Measurements from ENCODE around the gene SPNS1. TPM values are rescaled to one million over a fixed set of nuclear protein-coding genes. Genes with fewer than 3 reads are reported as not detected.
"Not testable (repeated sequence)": the region's sequence is repeated elsewhere in the genome, so short reads cannot be mapped to it uniquely, and the experiment has no call there.

The SPNS1 gene
- total RNA-seq, 1 donor from 2014 or later: 51.7 TPM

GRCh38 chr16:28958216-28958615 is 16.4 kb upstream of the SPNS1 start:
- no peak overlapping the region for H3K4me3 ChIP-seq (ENCODE audit: low read depth, low read length)
- TF ChIP-seq CTCF (conservative IDR thresholded peaks at IDR 0.05; ENCODE audit: low read depth, low read length): no peak

GRCh38 chr16:28958836-28959235 is 15.7 kb upstream of the SPNS1 start:
- DNase-seq (ENCODE audit: low read depth): no peak
- no peak overlapping the region for H3K4me3 ChIP-seq (ENCODE audit: low read depth, low read length)
- no peak for TF ChIP-seq CTCF (conservative IDR thresholded peaks at IDR 0.05; ENCODE audit: low read depth, low read length)

More at GRCh38 chr16:28958216-28958615, 16.4 kb upstream of the SPNS1 start:
- no peak for DNase-seq (ENCODE audit: low read depth)

- no peak overlapping the region for H3K4me3 ChIP-seq (ENCODE audit: low read depth, low read length)
- no peak for TF ChIP-seq CTCF (conservative IDR thresholded peaks at IDR 0.05; ENCODE audit: low read depth, low read length)
- DNase-seq (ENCODE audit: low read depth): no peak
Measured at GRCh38 chr16:28964072-28964471, 10.5 kb upstream of the SPNS1 start.

GRCh38 chr16:28964496-28964895 is 10.1 kb upstream of the SPNS1 start:
- no peak overlapping the region for H3K4me3 ChIP-seq (ENCODE audit: low read depth, low read length)
- TF ChIP-seq CTCF (conservative IDR thresholded peaks at IDR 0.05; ENCODE audit: low read depth, low read length): no peak
- DNase-seq (ENCODE audit: low read depth): no peak

GRCh38 chr16:28967156-28967555 is 7.4 kb upstream of the SPNS1 start:
- no peak for TF ChIP-seq CTCF (conservative IDR thresholded peaks at IDR 0.05; ENCODE audit: low read depth, low read length)
- DNase-seq (ENCODE audit: low read depth): no peak
- no peak overlapping the region for H3K4me3 ChIP-seq (ENCODE audit: low read depth, low read length)

- not testable (repeated sequence) for H3K4me3 ChIP-seq (ENCODE audit: low read depth, low read length); DNase-seq (ENCODE audit: low read depth)
Measured at GRCh38 chr16:28969696-28970095, 4.9 kb upstream of the SPNS1 start.

GRCh38 chr16:28974007-28974436 is 556 bp upstream of the SPNS1 start:
- TF ChIP-seq CTCF (conservative IDR thresholded peaks at IDR 0.05; ENCODE audit: low read depth, low read length): peak; percentile 81
- H3K4me3 ChIP-seq (ENCODE audit: low read depth, low read length): peak overlapping the region; percentile 98
- DNase-seq (ENCODE audit: low read depth): peak; percentile 20
